Measurements from ENCODE around the gene VPS13D. TPM values are rescaled to one million over a fixed set of nuclear protein-coding genes. Genes with fewer than 3 reads are reported as not detected.

The VPS13D gene
- total RNA-seq, 2 experiments from 2014 or later = 32.5 to 39.9 TPM

- Mint-ChIP-seq H3K4me3 (no peak overlapping the region), H3K4me1 (ENCODE audit: low read depth) (peaks cover 2% of the 10 kb centered on the region), H3K36me3 (ENCODE audit: low read depth) (peaks cover 38% of the 10 kb centered on the region), H3K9me3 (ENCODE audit: insufficient read depth) (no peaks in the 10 kb centered on the region), H3K27ac (no peak overlapping the region), H3K27me3 (ENCODE audit: low read depth) (no peaks in the 10 kb centered on the region)
- CTCF ChIA-PET = interaction anchor here (1.2 to 10.4 kb wide), 5 partner anchors 11 to 388 kb away, joined by 3 to 121 read pairs (median 22); partner anchors contain the start of gene DHRS3
- no peak for DNase-seq
- no peak for ATAC-seq
- POLR2A ChIA-PET = no interaction called here
Measured at GRCh38 chr1:12271033-12271432, 41.2 kb downstream of the VPS13D start.

GRCh38 chr1:12272770-12273169 is 42.9 kb downstream of the VPS13D start:
- Mint-ChIP-seq H3K36me3 (ENCODE audit: low read depth) (peaks cover 48% of the 10 kb centered on the region), H3K27me3 (ENCODE audit: low read depth) (no peaks in the 10 kb centered on the region), H3K9me3 (ENCODE audit: insufficient read depth) (no peaks in the 10 kb centered on the region), H3K4me1 (ENCODE audit: low read depth) (no peaks in the 10 kb centered on the region), H3K27ac (no peak overlapping the region), H3K4me3 (no peak overlapping the region)
- CTCF ChIA-PET = interaction anchor here (0.5 to 10.4 kb wide), 23 partner anchors 8 to 492 kb away, joined by 3 to 121 read pairs (median 3); partner anchors contain the start of gene DHRS3
- ATAC-seq (no peak), DNase-seq (no peak)
- POLR2A ChIA-PET = interaction anchor here (0.6 kb wide), 1 partner anchor 96 kb away, joined by 3 read pairs; no protein-coding TSS in a partner anchor

DNA sequence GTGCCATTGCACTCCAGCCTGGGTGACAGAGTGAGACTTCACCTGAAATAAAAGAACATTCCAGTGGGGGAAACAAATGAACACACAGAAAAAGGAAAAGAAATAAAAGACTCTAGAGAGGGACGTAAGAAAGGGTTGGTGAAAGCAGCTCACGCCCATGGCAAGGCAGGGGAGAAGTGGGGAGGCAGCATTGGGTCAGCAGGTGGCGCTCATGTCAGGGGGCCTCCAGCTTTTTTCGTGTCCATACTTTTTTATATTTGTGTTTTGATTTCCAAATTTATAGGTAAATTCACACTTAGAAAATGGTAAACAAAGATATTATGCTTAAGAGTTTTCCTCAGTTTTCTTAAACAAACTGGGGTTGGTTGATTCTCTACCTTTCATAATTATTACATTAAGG is 45.5 kb downstream of the VPS13D start:
- peak; percentile 58 for DNase-seq
- ChIA-PET CTCF (interaction anchor here (0.6 to 10.4 kb wide), 32 partner anchors 9 to 383 kb away, joined by 3 to 121 read pairs (median 3); partner anchors contain the start of gene DHRS3), POLR2A (interaction anchor here (0.9 kb wide), 1 partner anchor 19 kb away, joined by 3 read pairs; no protein-coding TSS in a partner anchor)
- H3K27ac Mint-ChIP-seq = no peak overlapping the region
- H3K4me3 Mint-ChIP-seq = no peak overlapping the region
- no peaks in the 10 kb centered on the region for H3K27me3 Mint-ChIP-seq (ENCODE audit: low read depth)
- peaks cover 51% of the 10 kb centered on the region for H3K36me3 Mint-ChIP-seq (ENCODE audit: low read depth)
- no peak for ATAC-seq
- no peaks in the 10 kb centered on the region for H3K4me1 Mint-ChIP-seq (ENCODE audit: low read depth)
- no peaks in the 10 kb centered on the region for H3K9me3 Mint-ChIP-seq (ENCODE audit: insufficient read depth)

GRCh38 chr1:12276225-12276624 is 46.4 kb downstream of the VPS13D start:
- DNase-seq (no peak), ATAC-seq (no peak)
- Mint-ChIP-seq H3K4me1 (ENCODE audit: low read depth) (no peaks in the 10 kb centered on the region), H3K27me3 (ENCODE audit: low read depth) (no peaks in the 10 kb centered on the region), H3K9me3 (ENCODE audit: insufficient read depth) (no peaks in the 10 kb centered on the region), H3K4me3 (no peak overlapping the region), H3K27ac (no peak overlapping the region), H3K36me3 (ENCODE audit: low read depth) (peaks cover 51% of the 10 kb centered on the region)
- ChIA-PET CTCF (interaction anchor here (1.0 to 10.4 kb wide), 19 partner anchors 8 to 382 kb away, joined by 3 to 121 read pairs (median 8); partner anchors contain the start of gene DHRS3), POLR2A (no interaction called here)

- Mint-ChIP-seq H3K36me3 (ENCODE audit: low read depth) (peaks cover 59% of the 10 kb centered on the region), H3K27ac (no peak overlapping the region), H3K4me3 (no peak overlapping the region), H3K27me3 (ENCODE audit: low read depth) (no peaks in the 10 kb centered on the region), H3K4me1 (ENCODE audit: low read depth) (no peaks in the 10 kb centered on the region), H3K9me3 (ENCODE audit: insufficient read depth) (no peaks in the 10 kb centered on the region)
- ChIA-PET CTCF (interaction anchor here (0.8 to 10.4 kb wide), 10 partner anchors 22 to 380 kb away, joined by 3 to 121 read pairs (median 4); partner anchors contain the start of gene DHRS3), POLR2A (no interaction called here)
- DNase-seq (no peak), ATAC-seq (no peak)
Measured at GRCh38 chr1:12279003-12279402, 49.2 kb downstream of the VPS13D start.

DNA sequence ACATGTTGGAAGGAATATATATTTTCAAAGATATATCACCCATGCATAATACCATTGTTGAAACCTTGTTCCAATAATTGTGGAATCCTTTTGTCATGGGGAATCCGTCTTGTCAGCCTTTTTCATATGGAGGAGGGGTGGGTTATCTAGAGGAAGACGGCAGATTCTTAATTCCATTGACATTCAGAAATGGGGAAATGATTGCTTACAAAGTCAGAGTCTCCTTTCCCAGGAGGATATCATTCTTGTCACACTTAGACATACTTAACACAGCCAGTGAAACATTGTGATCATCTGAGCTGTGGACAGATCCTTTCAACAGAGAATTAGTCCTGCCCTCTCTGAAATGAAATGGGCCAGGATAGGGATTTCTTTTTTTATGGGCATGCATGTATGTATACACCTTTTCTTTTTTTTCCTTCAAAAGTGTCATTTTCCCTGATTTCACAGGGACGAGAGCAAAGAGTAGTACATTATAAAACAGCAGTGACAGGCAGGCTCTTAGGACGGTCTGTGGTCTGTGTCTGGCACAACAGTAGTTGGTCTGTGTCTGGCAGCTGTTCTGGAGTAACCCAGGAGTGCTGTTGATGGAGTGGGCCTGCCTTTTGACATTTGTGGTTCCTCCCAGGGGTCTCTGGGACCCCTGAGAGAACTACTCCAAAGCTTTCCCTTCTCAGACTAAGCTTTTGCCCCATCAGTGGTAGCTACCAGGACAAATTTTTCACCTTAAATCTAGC is 50.1 kb downstream of the VPS13D start:
- ATAC-seq (no peak), DNase-seq (no peak)
- H3K4me1 Mint-ChIP-seq (ENCODE audit: low read depth) = no peaks in the 10 kb centered on the region
- H3K36me3 Mint-ChIP-seq (ENCODE audit: low read depth) = peaks cover 66% of the 10 kb centered on the region
- H3K27ac Mint-ChIP-seq = no peak overlapping the region
- CTCF ChIA-PET = interaction anchor here (0.8 to 10.4 kb wide), 6 partner anchors 35 to 379 kb away, joined by 3 to 121 read pairs (median 8); partner anchors contain the start of gene DHRS3
- H3K9me3 Mint-ChIP-seq (ENCODE audit: insufficient read depth) = no peaks in the 10 kb centered on the region
- POLR2A ChIA-PET = no interaction called here
- H3K4me3 Mint-ChIP-seq = no peak overlapping the region
- H3K27me3 Mint-ChIP-seq (ENCODE audit: low read depth) = no peaks in the 10 kb centered on the region

- no peaks in the 10 kb centered on the region for H3K27me3 Mint-ChIP-seq (ENCODE audit: low read depth)
- no peak overlapping the region for H3K4me3 Mint-ChIP-seq
- H3K27ac Mint-ChIP-seq = no peak overlapping the region
- DNase-seq = no peak
- CTCF ChIA-PET = interaction anchor here (0.7 to 0.9 kb wide), 2 partner anchors 9 kb away, joined by 4 to 5 read pairs; no protein-coding TSS in a partner anchor
- POLR2A ChIA-PET = no interaction called here
- ATAC-seq = no peak
- peaks cover 55% of the 10 kb centered on the region for H3K36me3 Mint-ChIP-seq (ENCODE audit: low read depth)
- H3K9me3 Mint-ChIP-seq (ENCODE audit: insufficient read depth) = no peaks in the 10 kb centered on the region
- peaks cover 3% of the 10 kb centered on the region for H3K4me1 Mint-ChIP-seq (ENCODE audit: low read depth)
Measured at GRCh38 chr1:12282142-12282541, 52.3 kb downstream of the VPS13D start.

GRCh38 chr1:12284486-12284885 is 54.7 kb downstream of the VPS13D start:
- no peak overlapping the region for H3K4me3 Mint-ChIP-seq
- ChIA-PET CTCF (interaction anchor here (1.0 to 1.3 kb wide), 3 partner anchors 9 to 30 kb away, joined by 3 to 4 read pairs (median 3); no protein-coding TSS in a partner anchor), POLR2A (no interaction called here)
- H3K27ac Mint-ChIP-seq = no peak overlapping the region
- H3K27me3 Mint-ChIP-seq (ENCODE audit: low read depth) = no peaks in the 10 kb centered on the region
- no peak for DNase-seq
- H3K36me3 Mint-ChIP-seq (ENCODE audit: low read depth) = peaks cover 41% of the 10 kb centered on the region
- ATAC-seq = no peak
- peaks cover 10% of the 10 kb centered on the region for H3K4me1 Mint-ChIP-seq (ENCODE audit: low read depth)
- H3K9me3 Mint-ChIP-seq (ENCODE audit: insufficient read depth) = no peaks in the 10 kb centered on the region

GRCh38 chr1:12285496-12286143 is 55.8 kb downstream of the VPS13D start:
- no peak for DNase-seq
- H3K9me3 Mint-ChIP-seq (ENCODE audit: insufficient read depth) = no peaks in the 10 kb centered on the region
- CTCF ChIA-PET = no interaction called here
- no peak overlapping the region for H3K4me3 Mint-ChIP-seq
- no peak overlapping the region for H3K27ac Mint-ChIP-seq
- no peaks in the 10 kb centered on the region for H3K27me3 Mint-ChIP-seq (ENCODE audit: low read depth)
- no peak for ATAC-seq
- peaks cover 10% of the 10 kb centered on the region for H3K4me1 Mint-ChIP-seq (ENCODE audit: low read depth)
- POLR2A ChIA-PET = interaction anchor here (0.7 kb wide), 1 partner anchor 153 kb away, joined by 3 read pairs; no protein-coding TSS in a partner anchor
- H3K36me3 Mint-ChIP-seq (ENCODE audit: low read depth) = peaks cover 44% of the 10 kb centered on the region

DNA sequence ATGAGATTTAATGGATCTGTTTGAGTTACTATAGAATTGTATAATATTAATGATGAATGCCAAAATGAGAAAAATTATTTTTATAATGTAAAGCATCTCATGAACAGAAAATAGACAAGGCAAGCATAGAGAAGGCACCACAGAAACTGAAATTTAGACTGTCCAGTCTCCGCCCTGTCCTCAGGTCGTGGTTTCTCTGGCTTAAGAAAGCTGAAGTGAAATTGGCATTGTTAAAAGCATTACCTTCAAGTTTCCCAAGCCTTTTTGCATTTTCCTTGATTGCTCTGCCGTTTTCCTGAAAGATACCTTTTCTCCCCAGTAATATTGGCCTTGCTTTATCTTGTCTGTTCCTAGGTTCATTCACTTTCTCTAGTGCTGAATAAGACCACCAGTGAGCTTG is 58.0 kb downstream of the VPS13D start:
- CTCF ChIA-PET = interaction anchor here (1.0 kb wide), 1 partner anchor 163 kb away, joined by 3 read pairs; no protein-coding TSS in a partner anchor
- Mint-ChIP-seq H3K9me3 (ENCODE audit: insufficient read depth) (no peaks in the 10 kb centered on the region), H3K27me3 (ENCODE audit: low read depth) (no peaks in the 10 kb centered on the region), H3K4me1 (ENCODE audit: low read depth) (peaks cover 10% of the 10 kb centered on the region), H3K36me3 (ENCODE audit: low read depth) (peaks cover 42% of the 10 kb centered on the region), H3K4me3 (no peak overlapping the region), H3K27ac (no peak overlapping the region)
- no peak for DNase-seq
- POLR2A ChIA-PET = no interaction called here
- ATAC-seq = no peak

DNA sequence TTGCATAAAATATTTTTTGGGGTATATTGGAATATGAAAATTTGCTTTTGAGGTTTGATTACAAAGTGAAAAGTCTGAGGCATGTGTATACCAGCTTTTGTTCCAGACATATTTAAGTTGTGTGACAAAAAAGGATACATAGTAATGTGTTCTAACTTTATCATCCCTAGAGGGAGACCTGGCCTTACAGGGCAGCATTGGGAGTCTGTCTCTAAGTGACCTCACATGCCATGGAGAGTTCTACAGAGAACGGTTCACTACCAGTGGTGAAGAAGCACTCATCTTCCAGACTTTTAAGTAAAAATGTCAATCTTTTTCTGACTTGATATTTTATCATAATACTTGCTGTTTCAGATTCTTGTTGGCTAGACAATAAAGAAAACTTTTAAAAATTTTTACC is 61.0 kb downstream of the VPS13D start:
- no peaks in the 10 kb centered on the region for H3K9me3 Mint-ChIP-seq (ENCODE audit: insufficient read depth)

More for the DNA sequence above, 61.0 kb downstream of the VPS13D start:
- DNase-seq (no peak), ATAC-seq (no peak)
- H3K27me3 Mint-ChIP-seq (ENCODE audit: low read depth) = no peaks in the 10 kb centered on the region
- no peak overlapping the region for H3K27ac Mint-ChIP-seq
- ChIA-PET CTCF (interaction anchor here (1.0 to 1.4 kb wide), 2 partner anchors 8 to 14 kb away, joined by 4 read pairs; no protein-coding TSS in a partner anchor), POLR2A (no interaction called here)
- H3K4me3 Mint-ChIP-seq = no peak overlapping the region
- H3K36me3 Mint-ChIP-seq (ENCODE audit: low read depth) = peaks cover 41% of the 10 kb centered on the region
- H3K4me1 Mint-ChIP-seq (ENCODE audit: low read depth) = peaks cover 14% of the 10 kb centered on the region
